NAMALWA (cell line): ENCODE measurements around the gene ACVR1.
"Not testable (repeated sequence)": the region's sequence is repeated elsewhere in the genome, so short reads cannot be mapped to it uniquely, and the experiment has no call there.

ENCODE experiments used
- DNase-seq: peaks from one replicate; pipeline ENCODE4 v3.0.0-alpha.2; 2015; ENCODE audit warnings: low spot score

ACVR1 gene

GRCh38 chr2:157756447-157756846 lies 119.7 kb downstream of the ACVR1 start:
- not testable (repeated sequence) for DNase-seq

GRCh38 chr2:157751462-157752058 lies 124.6 kb downstream of the ACVR1 start:
- DNase-seq = peak; percentile 71

GRCh38 chr2:157749684-157750083 lies 126.4 kb downstream of the ACVR1 start:
- DNase-seq = no peak

- DNase-seq = no peak
Observed at GRCh38 chr2:157748371-157749142, 127.6 kb downstream of the ACVR1 start.

GRCh38 chr2:157747695-157748370 lies 128.3 kb downstream of the ACVR1 start:
- DNase-seq = no peak

- DNase-seq = no peak
Observed at GRCh38 chr2:157747280-157747679, 128.8 kb downstream of the ACVR1 start.

- DNase-seq = no peak
Observed at GRCh38 chr2:157746234-157746950, 129.7 kb downstream of the ACVR1 start.

GRCh38 chr2:157744571-157745076 lies 131.5 kb downstream of the ACVR1 start:
- DNase-seq = no peak

- DNase-seq = no peak
Observed at GRCh38 chr2:157743051-157743450, 133.1 kb downstream of the ACVR1 start.

GRCh38 chr2:157741819-157742484 lies 134.2 kb downstream of the ACVR1 start:
- DNase-seq = no peak

- DNase-seq = no peak
Observed at GRCh38 chr2:157737656-157738055, 138.5 kb downstream of the ACVR1 start.

- no peak for DNase-seq
Observed at GRCh38 chr2:157735532-157735931, 140.6 kb downstream of the ACVR1 start.

- DNase-seq = no peak
Observed at GRCh38 chr2:157733263-157733662, 142.9 kb downstream of the ACVR1 start.

GRCh38 chr2:157732596-157732995 lies 143.5 kb downstream of the ACVR1 start:
- no peak for DNase-seq

GRCh38 chr2:157727693-157728092 lies 148.4 kb downstream of the ACVR1 start:
- DNase-seq = no peak

- DNase-seq = no peak
Observed at GRCh38 chr2:157726946-157727345, 149.2 kb downstream of the ACVR1 start.

GRCh38 chr2:157725846-157726245 lies 150.3 kb downstream of the ACVR1 start:
- DNase-seq = no peak

GRCh38 chr2:157722580-157723234 lies 153.4 kb downstream of the ACVR1 start:
- DNase-seq = peak; percentile 21

GRCh38 chr2:157720504-157720903 lies 155.6 kb downstream of the ACVR1 start:
- no peak for DNase-seq

- not testable (repeated sequence) for DNase-seq
Observed at GRCh38 chr2:157704653-157705052, 171.5 kb downstream of the ACVR1 start.

- DNase-seq = not testable (repeated sequence)
Observed at GRCh38 chr2:157704148-157704547, 172.0 kb downstream of the ACVR1 start.
